Head of caudate nucleus (tissue), 42 donors: ENCODE measurements around the gene SOX4.

Source experiments
- DNase-seq, 42 donors: peaks; one replicate each; pipeline versions ENCODE4 v3.0.0 to v3.0.0-alpha.2; 2020 to 2021; ENCODE audit warnings: mixed read lengths in 7 of 42
- intact Hi-C: fragments of 100-400 bp; cut with DNase I; formaldehyde crosslinking; loops from one replicate; pipeline ENCODE4 v1.15.0; 2022

SOX4 gene

GRCh38 chr6:21605166-21605565, 11.6 kb downstream of the SOX4 start:
- intact Hi-C loops = no loop called here
- DNase-seq = no peak

- DNase-seq = no peak
- intact Hi-C loops = no loop called here
These were observed 15.1 kb downstream of the SOX4 start for GRCh38 chr6:21608601-21609000.

GRCh38 chr6:21609881-21610329, 16.4 kb downstream of the SOX4 start:
- intact Hi-C loops = no loop called here

GRCh38 chr6:21610341-21610740, 16.8 kb downstream of the SOX4 start:
- intact Hi-C loops = no loop called here
- DNase-seq = no peak

More at GRCh38 chr6:21609881-21610329, 16.4 kb downstream of the SOX4 start:
- no peak for DNase-seq

GRCh38 chr6:21611485-21611884, 17.9 kb downstream of the SOX4 start:
- DNase-seq = no peak
- intact Hi-C loops = no loop called here

- no peak for DNase-seq
These were observed 18.7 kb downstream of the SOX4 start for GRCh38 chr6:21612067-21612745.

GRCh38 chr6:21613809-21614208, 20.3 kb downstream of the SOX4 start:
- intact Hi-C loops = no loop called here
- DNase-seq = no peak

More at GRCh38 chr6:21612067-21612745, 18.7 kb downstream of the SOX4 start:
- intact Hi-C loops = no loop called here

GRCh38 chr6:21614226-21614625, 20.7 kb downstream of the SOX4 start:
- DNase-seq = no peak
- intact Hi-C loops = no loop called here

- intact Hi-C loops = no loop called here
These were observed 22.0 kb downstream of the SOX4 start for GRCh38 chr6:21615504-21615903.

GRCh38 chr6:21616005-21616404, 22.5 kb downstream of the SOX4 start:
- no peak for DNase-seq
- intact Hi-C loops = no loop called here

More at GRCh38 chr6:21615504-21615903, 22.0 kb downstream of the SOX4 start:
- no peak for DNase-seq

- intact Hi-C loops = no loop called here
- no peak for DNase-seq
These were observed 32.1 kb downstream of the SOX4 start for GRCh38 chr6:21625642-21626041.

GRCh38 chr6:21626756-21627155, 33.2 kb downstream of the SOX4 start:
- intact Hi-C loops = no loop called here
- DNase-seq = no peak

GRCh38 chr6:21628160-21628559, 34.6 kb downstream of the SOX4 start:
- intact Hi-C loops = no loop called here
- DNase-seq = no peak

GRCh38 chr6:21633511-21634109, 40.1 kb downstream of the SOX4 start:
- no peak for DNase-seq
- intact Hi-C loops = no loop called here

GRCh38 chr6:21634582-21634981, 41.0 kb downstream of the SOX4 start:
- intact Hi-C loops = no loop called here
- no peak for DNase-seq

- intact Hi-C loops = no loop called here
- DNase-seq = no peak
These were observed 43.3 kb downstream of the SOX4 start for GRCh38 chr6:21636876-21637275.

- intact Hi-C loops = no loop called here
- no peak for DNase-seq
These were observed 45.8 kb downstream of the SOX4 start for GRCh38 chr6:21639316-21639715.
